Testis (tissue), 2 donors: ENCODE measurements around the gene GZMB.

Experiments used
- CTCF ChIP-seq, 3 experiments: fragments of 450-650 bp in 2 of 3; fragments of 200-600 bp in 1 of 3; sonication (generic) in 1 of 3; IDR thresholded peaks; one replicate each; pipeline ENCODE4 v1.5.1; 2016 to 2019; ENCODE audit warnings: antibody characterized with exemption in 3 of 3, mild to moderate bottlenecking in 2 of 3, moderate library complexity in 1 of 3
- POLR2A ChIP-seq: fragments of 450-650 bp; IDR thresholded peaks from one replicate; pipeline ENCODE4 v1.6.1; 2017; ENCODE audit warnings: antibody characterized with exemption, mild to moderate bottlenecking, moderate library complexity

GRCh38 chr14:24659916-24660570 is 26.1 kb upstream of the GZMB start:
- no peak for TF ChIP-seq POLR2A
- no peak for TF ChIP-seq CTCF (IDR thresholded peaks at IDR 0.05)
